GM19467 (cell line): ENCODE measurements around the gene AKAP7.
"Not testable (repeated sequence)": the region's sequence is repeated elsewhere in the genome, so short reads cannot be mapped to it uniquely, and the experiment has no call there.

Source experiments
- ATAC-seq: cut with Tn5 transposase; IDR thresholded peaks from one replicate; pipeline ENCODE4 v1.9.1; 2021; ENCODE audit warnings: mild to moderate bottlenecking, moderate library complexity; ENCODE audit not compliant: unreplicated experiment

Gene AKAP7

DNA sequence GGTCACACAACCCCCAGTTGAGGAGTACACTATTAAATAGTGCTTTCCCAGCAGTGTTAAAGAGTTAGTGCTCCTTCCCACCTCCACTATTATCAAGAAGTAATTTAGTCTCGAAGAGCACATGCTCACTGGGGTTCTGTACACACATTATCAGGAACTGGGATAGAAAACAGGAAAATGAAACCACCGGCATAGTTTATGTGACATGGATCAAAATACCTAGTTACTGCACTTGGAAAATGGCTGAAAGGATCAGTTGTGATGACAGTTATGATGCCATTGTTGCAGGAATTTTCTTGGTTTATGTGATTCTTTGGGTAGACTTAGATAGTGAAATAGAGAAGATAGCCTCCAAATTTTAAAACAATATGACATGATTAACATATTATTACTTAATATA, 152.9 kb downstream of the AKAP7 start:
- no peak for ATAC-seq

DNA sequence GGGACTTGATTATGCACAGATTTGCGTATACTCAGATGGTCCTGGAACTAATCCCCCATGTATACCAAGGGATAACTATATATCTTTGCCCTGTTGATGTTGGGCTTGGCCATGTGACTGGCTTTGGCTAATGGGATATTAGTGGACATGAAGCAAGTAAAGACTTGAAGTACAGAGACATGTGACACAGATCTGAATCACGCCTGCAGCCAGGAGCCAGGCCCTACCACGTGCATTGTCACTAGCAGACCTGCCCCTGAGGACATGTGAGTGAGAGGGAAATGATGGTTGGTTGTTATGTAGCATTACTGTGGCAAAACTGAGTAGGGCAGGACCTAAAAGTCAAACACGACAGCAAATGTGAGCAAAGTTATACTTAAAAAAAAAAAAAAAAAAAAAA, 155.7 kb downstream of the AKAP7 start:
- ATAC-seq = no peak

DNA sequence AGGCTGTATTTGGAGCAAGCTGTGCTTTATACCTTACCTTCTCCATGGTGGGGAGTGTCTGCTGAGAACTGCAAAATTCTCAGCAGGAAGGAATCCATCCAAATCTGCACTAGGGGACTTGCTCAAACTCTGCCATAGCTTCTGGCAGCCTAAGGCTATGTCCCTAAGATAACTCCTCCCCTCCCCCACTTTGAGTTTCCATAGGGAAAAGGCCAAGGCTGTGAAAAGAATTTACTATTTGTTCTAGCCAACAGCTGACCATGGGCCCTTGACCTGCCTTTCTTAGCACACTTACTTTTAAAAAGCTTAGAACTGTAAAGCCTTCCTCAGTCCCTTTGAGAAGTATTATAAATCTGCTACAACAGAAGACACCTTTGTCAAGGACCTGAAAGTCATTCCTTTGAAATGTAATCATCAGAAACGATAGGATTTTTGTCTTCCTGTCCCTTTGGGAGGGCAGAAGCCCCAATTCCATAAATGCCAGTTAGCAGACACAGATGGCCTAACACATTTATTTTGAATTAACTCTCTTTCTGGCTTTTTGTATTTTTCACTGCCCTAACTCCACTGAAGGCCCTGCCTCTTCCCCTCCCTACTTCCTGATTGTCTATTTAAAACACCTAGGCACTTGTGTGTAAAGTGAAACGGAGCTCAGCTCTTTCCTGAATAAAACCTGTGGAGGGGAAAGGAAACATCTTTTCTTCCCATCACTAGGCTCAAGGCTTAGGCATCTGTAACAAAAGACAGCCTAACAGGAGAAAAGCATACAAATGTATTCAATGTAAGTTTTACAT, 157.1 kb downstream of the AKAP7 start:
- ATAC-seq = no peak

DNA sequence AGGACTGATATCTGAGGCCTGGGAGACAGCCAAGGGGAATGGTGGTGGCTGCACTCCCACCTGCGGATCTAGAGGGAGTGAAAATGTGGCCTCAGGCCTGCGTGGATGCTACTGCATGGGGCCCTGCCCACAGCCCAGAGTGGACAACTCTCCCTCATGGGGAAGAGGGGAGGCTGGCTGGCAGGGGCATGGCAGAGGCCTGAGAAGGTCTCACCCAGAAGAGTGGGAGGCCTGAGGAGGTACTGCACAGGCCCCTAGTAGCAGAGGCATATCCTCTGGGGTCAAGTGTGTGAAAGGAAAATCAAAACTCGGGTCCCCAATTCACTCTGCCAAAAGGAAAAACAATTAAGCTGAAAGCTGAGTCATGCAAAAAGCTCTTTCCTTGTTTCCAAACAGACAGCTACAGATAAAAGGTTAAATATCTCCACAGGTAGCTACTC, 158.2 kb downstream of the AKAP7 start:
- ATAC-seq = no peak

DNA sequence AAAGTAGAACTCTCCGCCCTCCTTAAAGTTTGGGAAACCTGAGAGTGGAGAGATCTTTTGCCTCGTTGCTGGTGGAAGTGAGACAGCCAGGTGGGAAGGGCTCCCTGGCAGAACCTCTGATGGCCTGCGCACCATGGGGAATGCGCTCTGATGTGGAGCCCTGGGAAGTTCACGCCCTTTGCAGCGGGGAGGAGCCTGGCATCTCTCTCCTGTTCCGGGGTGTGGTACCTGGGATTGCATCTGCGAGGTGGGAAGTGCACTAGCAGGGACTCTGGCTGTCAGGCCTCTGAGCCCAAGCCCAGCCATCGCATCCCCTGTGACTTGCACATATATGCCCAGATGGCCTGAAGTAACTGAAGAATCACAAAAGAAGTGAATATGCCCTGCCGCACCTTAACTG, 159.8 kb downstream of the AKAP7 start:
- ATAC-seq = no peak

DNA sequence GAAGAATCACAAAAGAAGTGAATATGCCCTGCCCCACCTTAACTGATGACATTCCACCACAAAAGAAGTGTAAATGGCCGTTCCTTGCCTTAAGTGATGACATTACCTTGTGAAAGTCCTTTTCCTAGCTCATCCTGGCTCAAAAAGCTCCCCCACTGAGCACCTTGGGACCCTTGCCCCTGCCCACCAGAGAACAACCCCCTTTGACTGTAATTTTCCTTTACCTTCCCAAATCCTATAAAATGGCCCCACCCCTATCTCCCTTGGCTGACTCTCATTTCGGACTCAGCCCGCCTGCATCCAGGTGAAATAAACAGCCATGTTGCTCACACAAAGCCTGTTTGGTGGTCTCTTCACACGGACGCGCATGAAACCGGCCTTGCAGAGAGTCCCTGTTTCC, 165.6 kb downstream of the AKAP7 start:
- ATAC-seq = not testable (repeated sequence)

DNA sequence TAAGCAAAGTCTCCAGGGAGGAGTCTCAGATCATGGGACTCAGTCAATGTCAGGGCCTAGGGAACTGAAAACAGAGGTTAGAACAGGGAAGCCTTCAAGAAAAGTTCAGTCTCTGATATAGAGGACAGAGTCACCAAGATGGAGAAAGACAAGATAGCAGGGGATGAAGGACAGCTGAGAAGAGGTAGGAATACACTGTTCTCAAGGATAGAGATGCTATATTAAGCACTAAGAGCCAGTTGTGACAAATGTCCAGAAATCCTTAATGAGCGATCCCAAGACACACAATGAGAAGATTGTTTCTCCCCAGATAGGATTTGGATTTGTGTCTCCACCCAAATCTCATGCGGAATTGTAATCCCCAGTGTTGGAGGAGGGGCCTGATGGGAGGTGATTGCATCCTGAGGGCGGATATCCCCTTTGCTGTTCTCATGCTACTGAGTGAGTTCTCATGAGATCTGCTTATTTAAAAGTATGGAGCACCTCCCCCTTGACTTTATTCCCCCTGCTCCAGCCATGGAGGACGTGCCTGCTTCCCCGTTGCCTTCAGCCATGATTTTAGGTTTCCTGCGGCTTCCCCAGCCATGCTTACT, 168.2 kb downstream of the AKAP7 start:
- ATAC-seq = no peak

DNA sequence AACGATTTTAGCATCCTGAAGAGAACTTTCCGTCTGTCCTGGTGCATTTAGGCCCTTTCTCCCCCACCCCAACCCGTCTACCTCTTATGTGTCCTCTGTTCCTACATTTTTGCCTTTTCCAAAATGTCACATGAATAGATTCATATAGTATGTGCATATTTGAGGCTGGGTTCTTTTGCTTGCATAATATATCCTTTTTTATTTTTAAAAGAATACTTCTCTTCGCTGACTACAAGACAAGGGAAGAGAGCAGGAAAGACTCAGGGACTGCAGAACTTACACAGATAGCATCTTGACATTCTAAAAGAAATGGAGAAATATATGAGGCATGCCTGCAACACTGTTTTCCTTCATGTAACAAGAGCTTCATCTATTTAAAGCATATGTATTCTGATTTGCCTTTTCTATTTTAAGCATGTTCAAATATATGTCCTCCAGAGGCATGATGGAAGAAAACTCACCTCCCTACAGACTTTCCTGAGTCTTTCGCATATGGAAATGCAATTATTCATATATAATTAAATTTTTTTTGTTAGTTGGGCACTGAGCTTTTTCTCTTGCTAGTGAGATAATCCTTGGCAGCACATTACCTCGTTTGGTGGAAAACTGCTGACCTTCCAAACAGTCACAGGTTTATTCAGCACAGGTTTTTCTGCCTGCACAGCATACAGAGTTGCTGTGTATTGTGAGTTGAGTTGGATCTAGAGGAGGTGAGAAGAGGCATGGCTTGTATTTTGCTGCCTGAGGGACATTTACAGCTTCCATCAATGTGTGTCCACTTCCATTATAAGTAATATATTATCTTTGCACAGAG, 170.0 kb downstream of the AKAP7 start:
- no peak for ATAC-seq

DNA sequence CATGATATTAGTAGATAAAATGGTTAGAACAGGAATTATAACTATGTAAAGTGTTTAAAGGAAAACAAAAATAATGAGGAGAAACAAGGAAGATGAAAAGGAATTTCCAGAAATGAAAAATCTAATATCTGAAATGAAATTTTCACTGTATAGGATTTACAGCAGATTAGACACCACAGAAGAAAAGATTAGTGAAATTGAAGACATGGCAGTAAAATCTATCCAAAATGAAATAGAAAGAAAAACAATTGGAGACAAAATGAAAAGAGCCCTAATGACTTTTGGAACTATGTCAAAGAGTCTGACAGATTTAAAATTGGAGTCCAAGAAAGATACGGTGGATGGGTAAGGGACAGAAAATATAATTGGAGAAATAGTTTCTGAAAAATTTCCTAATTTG, 174.2 kb downstream of the AKAP7 start:
- no peak for ATAC-seq

DNA sequence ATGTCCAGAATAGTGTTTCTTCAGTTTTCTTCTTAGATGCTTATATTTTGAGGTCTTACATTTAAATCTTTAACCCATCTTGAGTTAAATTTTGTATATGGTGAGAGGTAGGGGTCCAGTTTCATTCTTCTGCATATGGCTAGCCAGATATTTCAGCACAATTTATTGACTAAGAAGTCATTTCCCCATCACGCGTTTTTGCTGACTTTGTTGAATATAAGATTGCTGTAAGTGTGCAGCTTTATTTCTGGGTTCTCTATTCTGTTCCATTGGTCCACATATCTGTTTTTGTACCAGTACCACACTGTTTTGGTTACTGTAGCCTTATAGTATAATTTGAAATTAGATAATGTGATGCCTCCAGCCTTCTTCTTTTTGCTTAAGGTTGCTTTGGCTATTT, 179.6 kb downstream of the AKAP7 start:
- ATAC-seq = no peak

DNA sequence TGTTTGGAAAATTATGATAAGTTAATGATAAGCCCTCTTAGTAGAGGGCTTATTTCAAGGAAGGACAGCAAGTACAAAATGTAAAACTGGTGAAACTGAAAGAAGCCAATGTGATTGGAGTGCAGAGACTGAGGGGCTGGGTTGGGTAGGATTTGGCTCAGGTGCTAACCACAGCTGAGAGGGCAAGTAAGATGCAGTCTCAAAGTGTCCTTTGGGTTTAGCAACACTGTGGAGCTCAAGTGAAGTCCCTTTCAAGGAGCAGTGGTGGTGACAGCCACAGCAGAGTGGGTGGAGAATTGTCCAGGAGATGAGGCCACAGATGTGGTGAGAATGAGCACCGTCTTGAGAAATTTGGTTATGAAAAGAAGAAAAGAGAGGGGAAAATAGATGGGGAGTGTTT, 181.4 kb downstream of the AKAP7 start:
- ATAC-seq = no peak

DNA sequence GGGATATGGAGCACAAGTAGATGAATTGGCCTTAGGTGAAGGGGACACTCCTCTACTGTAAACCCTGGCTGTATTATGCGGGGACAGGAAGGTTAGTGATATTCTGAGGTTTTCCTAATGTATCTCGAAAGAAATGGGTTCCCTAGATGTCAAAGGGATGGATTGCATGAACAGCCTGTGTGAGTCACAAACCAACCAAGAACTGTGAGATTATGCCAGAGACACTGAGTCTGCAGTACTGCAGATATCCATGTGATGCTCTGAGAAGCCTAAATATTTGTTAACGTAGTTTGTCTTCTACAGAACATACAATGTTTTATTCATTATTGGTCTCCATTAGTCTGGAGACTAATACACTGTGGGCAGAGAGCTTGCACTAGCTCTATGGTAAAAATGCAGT, 182.2 kb downstream of the AKAP7 start:
- no peak for ATAC-seq

DNA sequence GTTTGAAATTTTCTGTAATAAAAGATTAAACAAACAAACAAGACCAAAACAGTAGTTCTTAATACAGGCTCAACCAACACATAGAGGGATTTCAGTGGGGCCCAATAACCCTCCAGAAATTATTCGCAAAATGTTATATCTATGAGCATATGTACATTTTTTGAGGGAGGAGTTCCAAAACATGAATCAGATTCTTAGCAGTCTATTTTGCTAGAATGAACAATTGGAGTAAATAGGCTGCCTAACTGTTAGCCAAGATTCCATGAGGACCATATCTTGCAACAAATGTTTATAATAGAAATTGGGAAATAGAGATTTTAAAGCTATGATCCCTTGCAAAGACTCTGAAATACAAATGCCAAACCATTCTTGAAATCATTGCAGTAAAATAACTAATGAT, 186.3 kb downstream of the AKAP7 start:
- no peak for ATAC-seq

DNA sequence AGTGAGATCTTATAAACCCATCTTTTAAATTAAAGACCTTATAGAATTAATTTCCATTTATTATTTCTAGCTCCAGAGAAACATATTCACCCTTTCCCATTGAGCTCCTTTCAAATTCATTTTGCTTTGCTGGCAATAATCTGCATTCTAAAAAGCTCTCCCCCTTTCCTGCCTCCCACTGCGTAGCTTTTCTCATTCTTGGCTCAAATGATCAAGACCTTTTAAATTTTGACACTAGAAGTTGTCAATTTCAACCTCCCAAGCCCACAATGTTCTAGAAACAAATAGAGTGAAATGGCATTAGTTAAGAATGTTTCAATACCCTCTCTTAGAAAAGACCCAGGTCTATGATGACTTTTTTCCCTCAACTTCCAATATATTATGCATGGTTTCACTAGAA, 186.9 kb downstream of the AKAP7 start:
- no peak for ATAC-seq

DNA sequence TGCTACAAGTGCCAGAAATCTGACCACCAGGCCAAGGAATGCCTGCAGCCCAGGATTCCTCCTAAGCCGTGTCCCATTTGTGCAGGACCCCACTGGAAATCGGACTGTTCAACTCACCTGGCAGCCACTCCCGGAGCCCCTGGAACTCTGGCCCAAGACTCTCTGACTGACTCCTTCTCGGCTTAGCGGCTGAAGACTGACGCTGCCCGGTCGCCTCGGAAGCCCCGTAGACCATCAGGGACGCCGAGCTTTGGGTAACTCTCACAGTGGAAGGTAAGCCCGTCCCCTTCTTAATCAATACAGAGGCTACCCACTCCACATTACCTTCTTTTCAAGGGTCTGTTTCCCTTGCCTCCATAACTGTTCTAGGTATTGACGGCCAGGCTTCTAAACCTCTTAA, 190.4 kb downstream of the AKAP7 start:
- ATAC-seq = not testable (repeated sequence)

DNA sequence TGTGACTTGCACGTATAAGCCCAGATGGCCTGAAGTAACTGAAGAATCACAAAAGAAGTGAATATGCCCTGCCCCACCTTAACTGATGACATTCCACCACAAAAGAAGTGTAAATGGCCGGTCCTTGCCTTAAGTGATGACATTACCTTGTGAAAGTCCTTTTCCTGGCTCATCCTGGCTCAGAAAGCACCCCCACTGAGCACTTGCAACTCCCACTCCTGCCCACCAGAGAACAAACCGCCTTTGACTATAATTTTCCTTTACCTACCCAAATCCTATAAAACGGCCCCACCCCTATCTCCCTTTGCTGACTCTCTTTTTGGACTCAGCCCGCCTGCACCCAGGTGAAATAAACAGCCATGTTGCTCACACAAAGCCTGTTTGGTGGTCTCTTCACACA, 193.5 kb downstream of the AKAP7 start:
- not testable (repeated sequence) for ATAC-seq

DNA sequence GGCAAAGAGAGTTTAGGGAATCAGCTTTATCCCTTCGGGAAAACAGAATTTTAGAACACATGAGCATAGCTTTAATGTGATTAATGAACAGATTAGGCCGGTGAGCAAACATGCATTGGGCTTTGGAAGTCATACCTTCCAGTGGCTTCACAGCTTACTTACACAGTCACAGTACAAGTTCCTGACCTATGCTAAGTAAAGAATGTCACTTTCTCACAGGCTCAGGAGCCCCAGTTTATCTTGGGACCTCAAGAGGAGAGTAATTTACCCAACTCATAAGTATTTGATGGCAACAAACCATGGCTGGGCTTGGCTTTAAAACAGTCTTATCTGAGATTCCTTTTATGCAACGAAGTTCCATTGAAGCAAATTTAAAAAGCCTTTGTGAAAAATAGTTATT, 195.9 kb downstream of the AKAP7 start:
- no peak for ATAC-seq

DNA sequence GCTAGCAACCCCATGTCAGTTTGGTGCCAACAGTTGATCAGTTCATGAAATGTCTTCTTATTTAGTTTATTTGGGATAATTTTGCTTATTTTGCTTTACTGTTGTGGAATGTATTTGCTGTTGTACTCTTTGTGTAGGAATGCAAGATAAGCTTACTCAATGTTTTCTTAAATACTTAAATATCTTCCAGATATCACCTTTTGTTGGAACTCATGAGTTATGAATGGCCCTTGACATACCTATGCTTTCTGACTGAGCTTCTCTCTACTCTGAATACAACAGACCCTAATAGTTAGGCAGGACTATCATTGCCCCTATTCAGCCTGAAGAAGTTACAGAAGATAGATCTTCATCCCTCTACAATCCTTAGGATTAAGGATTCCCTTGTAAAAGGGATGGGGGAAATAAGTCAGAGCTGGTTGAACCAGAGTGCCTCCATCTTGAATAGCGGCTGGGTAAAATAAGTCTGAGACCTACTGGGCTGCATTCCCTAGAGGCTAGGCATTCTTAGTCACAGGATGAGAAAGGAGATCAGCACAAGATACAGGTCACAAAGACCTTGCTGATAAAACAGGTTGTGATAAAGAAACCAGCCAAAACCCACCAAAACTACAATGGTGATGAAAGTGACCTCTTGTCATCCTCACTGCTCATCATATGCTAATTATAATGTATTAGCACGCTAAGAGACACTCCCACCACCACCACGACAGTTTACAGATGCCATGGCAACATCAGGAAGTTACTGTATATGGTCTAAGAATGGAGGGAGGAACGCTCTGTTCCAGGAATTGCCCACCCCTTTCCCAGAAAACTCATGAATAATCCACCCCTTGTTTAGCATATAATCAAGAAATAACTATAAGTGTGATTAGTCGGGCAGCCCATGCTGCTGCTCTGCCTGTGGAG, 196.9 kb downstream of the AKAP7 start:
- no peak for ATAC-seq
